Suprapubic skin (tissue), 4 donors: ENCODE data around the gene PEX10.

Experiments
- CTCF ChIP-seq, 2 donors: fragments of 200-600 bp in 1 of 2; fragments of 450-650 bp in 1 of 2; sonication (generic) in 1 of 2; IDR thresholded peaks; one replicate each; pipeline ENCODE4 v1.5.1; 2016 to 2019; ENCODE audit warnings: antibody characterized with exemption in 2 of 2, mild to moderate bottlenecking in 1 of 2, moderate library complexity in 1 of 2
- EP300 ChIP-seq: sonication (generic); formaldehyde crosslinking; IDR thresholded peaks from one replicate; pipeline ENCODE4 v1.6.1; 2017; ENCODE audit warnings: antibody characterized with exemption
- POLR2A ChIP-seq, 2 donors: fragments of 450-650 bp; IDR thresholded peaks; one replicate each; pipeline ENCODE4 v1.6.1; 2017; ENCODE audit warnings: antibody characterized with exemption in 2 of 2, mild to moderate bottlenecking in 2 of 2, moderate library complexity in 2 of 2
- POLR2AphosphoS5 ChIP-seq, 3 donors: sonication (generic); formaldehyde crosslinking; IDR thresholded peaks; one replicate each; pipeline ENCODE4 v1.6.1; 2017; ENCODE audit warnings: antibody characterized with exemption in 3 of 3

GRCh38 chr1:2435091-2435490, 22.7 kb upstream of the PEX10 start:
- TF ChIP-seq CTCF (IDR thresholded peaks at IDR 0.05), result no peak
- no peak for TF ChIP-seq POLR2A (IDR thresholded peaks at IDR 0.05)
- no peak for TF ChIP-seq POLR2AphosphoS5 (IDR thresholded peaks at IDR 0.05)
- TF ChIP-seq EP300, result no peak
